Ammon's horn (tissue), 1 donor: Measurements from ENCODE around the gene BNIP3.

Experiments
- DNase-seq: peaks from one replicate; pipeline ENCODE4 v3.0.0-alpha.2; 2016; ENCODE audit warnings: low spot score

BNIP3 gene

DNA sequence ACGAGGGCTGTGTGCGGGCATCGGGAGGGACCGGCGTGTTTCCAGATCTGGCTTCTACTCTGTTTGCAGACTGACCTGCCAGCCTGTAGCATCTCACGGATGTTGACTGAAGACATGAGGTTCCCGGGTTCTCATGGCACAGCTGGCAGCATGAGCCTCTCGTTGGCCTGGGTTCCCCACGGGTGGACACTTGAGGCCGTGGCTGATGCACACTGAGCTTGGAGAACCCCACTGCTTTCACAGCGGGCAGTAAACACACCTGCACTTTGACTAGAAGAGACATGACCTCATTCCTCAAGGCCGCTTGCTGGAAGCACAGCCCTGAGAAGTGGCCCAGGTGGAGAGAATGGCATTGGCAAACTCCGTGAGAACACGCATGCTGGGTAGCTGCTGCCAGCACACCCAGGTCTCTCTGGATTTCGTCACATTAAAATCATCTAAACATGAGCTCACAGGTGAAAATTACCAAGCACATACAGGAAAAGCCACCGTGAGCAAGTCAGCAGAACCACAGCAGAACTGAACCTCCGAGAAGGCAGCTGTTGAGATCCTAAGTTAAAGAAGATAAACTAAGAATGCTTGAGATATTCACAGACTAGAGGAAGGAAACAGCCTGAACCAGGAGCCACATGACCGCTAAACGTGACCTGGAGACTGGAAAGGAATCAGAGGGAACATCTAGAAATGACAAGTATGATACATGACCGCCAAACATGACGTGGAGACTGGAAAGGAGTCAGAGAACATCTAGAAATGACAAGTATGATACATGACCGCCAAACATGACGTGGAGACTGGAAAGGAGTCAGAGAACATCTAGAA, 32.5 kb downstream of the BNIP3 start:
- no peak for DNase-seq

DNA sequence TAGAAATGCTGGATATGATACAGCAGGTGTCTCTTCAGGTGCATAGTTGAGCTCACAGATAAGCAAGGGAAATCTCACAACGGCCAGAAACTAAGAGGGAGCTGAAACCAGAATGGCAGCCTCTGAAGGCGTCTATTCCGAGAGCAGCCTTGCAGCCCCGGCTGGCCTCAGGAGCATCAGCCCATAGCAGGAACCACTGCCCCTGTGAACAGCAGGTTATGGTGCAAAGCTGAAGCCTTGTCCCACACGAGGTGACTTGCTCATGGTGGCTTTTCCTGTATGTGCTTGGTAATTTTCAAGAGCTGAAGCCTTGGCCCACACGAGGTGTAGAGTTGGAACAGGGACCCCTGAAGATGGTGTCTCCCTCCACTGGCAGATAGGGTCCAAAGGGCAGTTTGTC, 33.2 kb downstream of the BNIP3 start:
- no peak for DNase-seq

- no peak for DNase-seq
Measured at GRCh38 chr10:131947631-131948347, 33.9 kb downstream of the BNIP3 start.

GRCh38 chr10:131946880-131947279, 34.8 kb downstream of the BNIP3 start:
- no peak for DNase-seq

DNA sequence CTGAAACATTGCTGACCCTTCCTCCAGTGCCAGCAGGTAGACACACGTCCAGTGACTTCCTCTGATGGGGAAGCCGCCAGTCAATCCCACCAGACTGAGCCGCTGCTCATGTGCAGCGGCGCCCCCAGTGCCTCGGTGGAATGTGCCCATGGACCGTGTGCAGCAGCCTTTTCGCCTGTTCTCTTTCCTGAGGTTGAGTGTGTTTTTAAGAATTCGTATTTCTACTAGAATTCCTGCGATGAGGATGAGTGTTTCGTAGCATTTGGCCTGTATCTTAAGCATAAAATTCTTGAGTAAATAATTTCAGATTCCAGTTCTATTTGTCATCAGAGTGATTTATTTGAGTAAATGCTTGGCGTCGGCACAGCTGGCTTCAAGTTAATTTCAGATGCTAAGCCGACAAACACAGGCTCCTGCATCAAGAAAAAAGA, 35.4 kb downstream of the BNIP3 start:
- DNase-seq, result no peak

DNA sequence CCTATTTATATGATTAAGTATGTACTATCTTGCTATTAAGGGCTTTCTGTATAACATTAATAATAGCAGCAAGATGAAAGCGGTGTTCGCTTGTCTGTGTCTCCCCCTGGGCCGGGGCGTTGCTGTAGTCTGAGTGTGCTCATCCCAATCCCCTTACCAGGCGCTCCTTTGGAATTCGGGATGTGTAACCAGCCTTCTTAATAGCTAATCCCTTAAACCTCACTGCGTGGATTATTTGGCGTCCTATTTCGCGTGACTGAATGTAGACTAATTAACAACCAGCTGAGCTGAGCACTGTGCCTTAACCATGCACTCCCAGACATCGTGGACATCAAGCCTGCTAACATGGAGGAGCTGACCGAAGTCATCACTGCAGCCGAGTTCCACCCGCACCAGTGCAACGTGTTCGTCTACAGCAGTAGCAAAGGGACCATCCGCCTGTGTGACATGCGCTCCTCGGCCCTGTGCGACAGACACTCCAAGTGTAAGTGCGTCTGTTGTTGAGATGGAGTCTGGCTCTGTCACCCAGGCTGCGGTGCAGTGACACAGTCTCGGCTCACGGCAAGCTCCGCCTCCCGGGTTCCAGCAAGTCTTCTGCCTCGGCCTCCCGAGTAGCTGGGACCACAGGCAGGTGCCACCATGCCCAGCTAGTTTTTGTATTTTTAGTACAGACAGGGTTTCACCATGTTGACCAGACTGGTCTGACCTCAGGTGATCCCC, 36.6 kb downstream of the BNIP3 start:
- no peak for DNase-seq

GRCh38 chr10:131944412-131944811, 37.3 kb downstream of the BNIP3 start:
- DNase-seq, result no peak

GRCh38 chr10:131943021-131943814, 38.5 kb downstream of the BNIP3 start:
- no peak for DNase-seq

DNA sequence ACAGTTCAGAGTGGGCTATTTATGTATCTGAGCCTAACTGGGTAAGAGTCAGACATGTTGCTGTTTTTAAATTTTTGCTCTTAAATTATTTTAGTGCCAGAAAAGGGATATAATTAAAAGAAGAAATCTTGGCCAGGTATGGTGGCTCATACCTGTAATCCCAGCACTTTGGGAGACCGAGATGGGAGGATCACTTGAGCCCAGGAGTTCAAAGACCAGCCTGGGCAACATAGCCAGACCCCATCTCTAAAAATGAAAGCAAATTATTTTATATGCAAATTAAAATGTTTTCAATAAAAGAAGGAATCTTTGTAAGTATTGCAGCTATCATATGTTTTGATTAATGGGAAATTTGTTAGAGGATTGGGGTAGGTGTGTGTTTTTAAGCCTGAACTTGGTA, 39.3 kb downstream of the BNIP3 start:
- no peak for DNase-seq

GRCh38 chr10:131938681-131939080, 43.0 kb downstream of the BNIP3 start:
- DNase-seq, result no peak

- no peak for DNase-seq
Measured at GRCh38 chr10:131937836-131938235, 43.9 kb downstream of the BNIP3 start.

GRCh38 chr10:131936736-131937135, 45.0 kb downstream of the BNIP3 start:
- no peak for DNase-seq

DNA sequence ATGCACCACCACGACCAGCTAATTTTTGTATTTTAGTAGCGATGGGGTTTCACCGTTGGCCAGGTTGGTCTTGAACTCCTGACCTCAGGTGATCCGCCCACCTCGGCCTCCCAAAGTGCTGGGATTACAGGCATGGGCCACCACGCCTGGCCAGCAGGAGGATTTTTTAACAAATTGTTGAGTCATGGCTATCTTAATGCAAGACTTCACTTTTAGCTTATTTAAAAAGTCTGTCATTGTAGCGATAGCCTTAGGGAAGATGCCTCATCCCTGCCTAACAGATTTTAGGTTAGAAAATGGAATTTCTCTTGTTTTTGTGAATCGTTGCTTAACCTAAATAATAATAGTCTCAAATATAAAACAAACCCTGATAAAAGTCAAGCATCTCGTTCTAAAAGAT, 45.4 kb downstream of the BNIP3 start:
- no peak for DNase-seq

GRCh38 chr10:131935260-131935659, 46.5 kb downstream of the BNIP3 start:
- no peak for DNase-seq

DNA sequence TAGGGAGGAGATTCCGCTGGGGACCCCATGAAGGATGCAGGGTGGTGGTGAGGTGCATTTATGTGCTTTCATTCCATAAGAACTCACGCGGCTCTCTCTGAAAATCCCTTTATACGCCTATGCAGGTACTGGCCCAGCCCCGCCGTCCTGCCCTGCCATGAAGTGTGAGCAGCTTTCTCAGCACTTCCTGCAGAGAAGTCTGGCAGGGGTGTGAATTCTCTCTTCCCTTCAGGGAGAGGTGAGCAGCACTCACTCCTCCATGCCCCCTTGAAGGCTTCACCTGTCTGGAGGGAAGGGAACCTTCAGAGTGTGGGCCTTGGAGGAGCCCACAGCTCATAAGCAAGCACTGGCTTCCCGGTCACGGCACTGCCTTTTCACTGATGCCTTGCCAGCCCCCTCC, 47.0 kb downstream of the BNIP3 start:
- DNase-seq, result no peak

DNA sequence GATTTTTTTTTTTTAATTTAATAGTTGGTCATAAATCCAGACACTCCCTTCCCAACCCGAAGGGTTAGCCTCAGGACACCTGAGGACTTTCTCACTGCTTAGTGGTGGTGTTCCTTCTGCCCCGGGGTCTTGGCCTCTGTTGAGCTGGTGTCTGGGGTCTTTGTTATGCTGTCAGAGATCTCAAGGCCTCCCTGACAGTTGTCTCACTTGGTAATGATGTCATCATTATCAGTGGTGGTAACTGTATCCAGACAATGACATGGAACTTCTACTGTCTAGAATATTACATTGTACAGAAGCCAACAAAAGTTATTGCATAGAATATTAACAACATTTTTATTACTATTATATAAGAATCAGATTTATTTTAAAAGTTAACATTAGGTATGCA, 48.0 kb downstream of the BNIP3 start:
- DNase-seq, result no peak

GRCh38 chr10:131933016-131933695, 48.6 kb downstream of the BNIP3 start:
- no peak for DNase-seq

DNA sequence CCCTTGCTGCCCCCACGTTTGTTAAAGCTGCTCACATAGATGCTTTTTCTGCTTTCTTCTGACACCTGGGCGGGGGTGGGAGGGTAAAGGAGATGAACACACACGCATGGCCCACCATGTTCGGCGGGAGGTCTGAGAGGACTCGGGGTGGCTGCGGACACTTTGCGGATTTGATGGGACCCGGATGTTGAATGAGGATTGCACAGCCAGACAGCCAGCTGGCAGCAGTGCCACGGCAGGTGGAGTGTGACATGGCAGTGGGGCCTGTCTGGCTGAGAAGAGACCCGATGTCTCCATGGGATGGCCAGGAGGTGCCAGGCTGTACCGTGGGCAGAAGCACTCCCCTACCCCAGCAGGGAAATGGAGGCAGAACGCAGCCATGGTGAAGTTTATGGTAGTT, 49.7 kb downstream of the BNIP3 start:
- no peak for DNase-seq

DNA sequence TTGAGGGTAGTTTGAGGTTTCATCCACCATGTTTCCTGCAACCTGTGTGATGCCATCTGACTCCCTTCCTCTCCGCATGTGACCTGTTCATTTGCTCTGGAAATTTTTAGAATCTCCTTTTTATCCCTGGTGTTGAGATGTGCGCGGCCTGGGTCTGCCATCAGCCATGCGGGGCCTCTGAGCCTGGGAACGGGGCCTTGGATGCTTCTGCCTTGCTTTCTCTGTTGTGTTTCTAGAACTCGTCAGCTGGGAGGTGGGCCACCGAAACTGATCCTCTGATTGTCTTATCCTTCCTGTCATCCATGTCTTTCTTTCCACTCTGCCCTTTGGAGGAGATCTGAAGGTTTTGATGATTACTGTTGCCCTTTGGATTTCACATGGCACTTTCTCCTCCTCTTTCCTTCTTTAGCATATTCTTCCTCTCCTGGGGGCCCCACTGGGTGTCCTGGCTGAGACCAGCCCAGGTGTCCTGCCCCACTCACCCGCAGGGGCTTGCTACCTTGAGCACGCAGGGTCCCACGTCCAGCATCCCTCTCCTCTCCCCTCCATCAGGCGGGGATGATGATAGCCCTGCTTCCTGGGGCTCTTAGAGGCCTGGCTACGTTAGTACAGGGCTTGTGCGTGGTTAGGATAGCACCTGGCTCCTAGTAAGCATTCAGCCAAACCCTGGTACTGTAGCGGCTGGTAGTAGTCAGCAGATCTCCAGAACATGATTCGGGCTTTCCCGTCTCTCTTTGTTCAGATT, 51.0 kb downstream of the BNIP3 start:
- DNase-seq, result no peak

GRCh38 chr10:131930150-131930549, 51.6 kb downstream of the BNIP3 start:
- DNase-seq, result no peak
